ENCODE measurements around the gene MAGEB6. TPM values are rescaled to one million over a fixed set of nuclear protein-coding genes. Genes with fewer than 3 reads are reported as not detected.
"Not testable (repeated sequence)": the region's sequence is repeated elsewhere in the genome, so short reads cannot be mapped to it uniquely, and the experiment has no call there.

MAGEB6 gene, protein sequence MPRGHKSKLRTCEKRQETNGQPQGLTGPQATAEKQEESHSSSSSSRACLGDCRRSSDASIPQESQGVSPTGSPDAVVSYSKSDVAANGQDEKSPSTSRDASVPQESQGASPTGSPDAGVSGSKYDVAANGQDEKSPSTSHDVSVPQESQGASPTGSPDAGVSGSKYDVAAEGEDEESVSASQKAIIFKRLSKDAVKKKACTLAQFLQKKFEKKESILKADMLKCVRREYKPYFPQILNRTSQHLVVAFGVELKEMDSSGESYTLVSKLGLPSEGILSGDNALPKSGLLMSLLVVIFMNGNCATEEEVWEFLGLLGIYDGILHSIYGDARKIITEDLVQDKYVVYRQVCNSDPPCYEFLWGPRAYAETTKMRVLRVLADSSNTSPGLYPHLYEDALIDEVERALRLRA
- not detected for total RNA-seq

DNA sequence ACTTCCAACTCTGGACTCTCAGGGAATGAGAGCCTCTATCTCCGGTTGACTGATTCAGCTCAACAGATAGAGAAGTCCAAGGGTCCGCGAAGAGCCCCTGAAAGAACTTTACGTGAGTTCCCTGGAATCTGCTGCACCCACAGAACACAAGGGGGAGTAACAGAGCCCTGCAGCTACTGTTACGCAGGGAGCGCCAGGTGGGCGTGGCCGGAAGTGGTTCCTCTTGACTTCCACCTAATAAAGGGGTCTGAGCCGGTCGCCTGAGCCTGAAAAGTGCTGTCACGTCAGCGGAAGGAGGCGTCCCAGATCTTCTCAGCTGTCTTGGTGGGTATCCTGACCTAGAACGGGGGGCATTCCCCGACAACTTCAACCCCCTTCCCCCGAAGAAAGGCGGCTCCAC, at the start of gene MAGEB6:
TSS of gene MAGEB6 (plus strand) at position 237 of the 400 bp plus-strand sequence. CDS start 1,407 bp downstream, outside the sequence.
- Histone ChIP-seq H3K36me3 (no peaks in the 10 kb centered on the region), H3K27ac (replicated peaks in 1 of 4) (no peak within 1 kb of the TSS), H3K9me3 (no peaks in the 10 kb centered on the region), H3K27me3 (no peaks in the 10 kb centered on the region), H3K4me1 (no peaks in the 10 kb centered on the region), H3K4me3 (no peak within 1 kb of the TSS)
- intact Hi-C loops (cut with DNase I), result no loop called here
- TF ChIP-seq POLR2AphosphoS5 (IDR thresholded peaks at IDR 0.05) (no peak), EP300 (IDR thresholded peaks at IDR 0.05) (no peak), POLR2A (IDR thresholded peaks at IDR 0.05; ENCODE audit: low read depth) (no peak)
- TF ChIP-seq, protein P1, sequence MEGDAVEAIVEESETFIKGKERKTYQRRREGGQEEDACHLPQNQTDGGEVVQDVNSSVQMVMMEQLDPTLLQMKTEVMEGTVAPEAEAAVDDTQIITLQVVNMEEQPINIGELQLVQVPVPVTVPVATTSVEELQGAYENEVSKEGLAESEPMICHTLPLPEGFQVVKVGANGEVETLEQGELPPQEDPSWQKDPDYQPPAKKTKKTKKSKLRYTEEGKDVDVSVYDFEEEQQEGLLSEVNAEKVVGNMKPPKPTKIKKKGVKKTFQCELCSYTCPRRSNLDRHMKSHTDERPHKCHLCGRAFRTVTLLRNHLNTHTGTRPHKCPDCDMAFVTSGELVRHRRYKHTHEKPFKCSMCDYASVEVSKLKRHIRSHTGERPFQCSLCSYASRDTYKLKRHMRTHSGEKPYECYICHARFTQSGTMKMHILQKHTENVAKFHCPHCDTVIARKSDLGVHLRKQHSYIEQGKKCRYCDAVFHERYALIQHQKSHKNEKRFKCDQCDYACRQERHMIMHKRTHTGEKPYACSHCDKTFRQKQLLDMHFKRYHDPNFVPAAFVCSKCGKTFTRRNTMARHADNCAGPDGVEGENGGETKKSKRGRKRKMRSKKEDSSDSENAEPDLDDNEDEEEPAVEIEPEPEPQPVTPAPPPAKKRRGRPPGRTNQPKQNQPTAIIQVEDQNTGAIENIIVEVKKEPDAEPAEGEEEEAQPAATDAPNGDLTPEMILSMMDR (IDR thresholded peaks at IDR 0.05), result no peak
- WGBS, result 77% methylated on average over 12 of the region's 17 CpGs
- DNase-seq (ENCODE audit: extremely low spot score), result no peak

DNA sequence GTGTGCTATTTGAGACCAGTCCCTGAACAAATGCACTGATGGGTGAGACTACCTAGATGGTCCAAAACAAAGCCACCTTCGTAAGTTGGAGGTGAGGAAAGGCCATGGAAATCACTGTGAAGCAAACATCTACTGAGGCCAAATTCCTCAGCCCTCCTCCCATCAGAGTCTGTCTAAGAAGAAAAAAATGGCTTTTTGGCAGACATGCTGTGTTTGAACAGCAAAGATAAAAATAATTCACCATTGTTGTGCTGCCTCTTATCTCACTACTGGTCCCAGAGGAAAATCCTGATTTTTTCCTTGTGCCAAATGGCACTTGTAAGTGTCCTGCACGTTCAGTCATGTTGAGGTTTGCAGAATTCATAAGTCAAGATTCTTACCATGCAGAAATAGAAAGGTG, 46.2 kb upstream of the MAGEB6 start:
- intact Hi-C loops (cut with DNase I), result no loop called here
- Histone ChIP-seq H3K36me3 (no peaks in the 10 kb centered on the region), H3K27me3 (no peaks in the 10 kb centered on the region), H3K27ac (replicated peaks in 1 of 4) (no peak overlapping the region), H3K4me3 (no peak overlapping the region), H3K9me3 (no peaks in the 10 kb centered on the region), H3K4me1 (no peaks in the 10 kb centered on the region)
- whole genome bisulfite sequencing, result 22% methylated on average over 2 of the region's 2 CpGs
- no peak for TF ChIP-seq EP300 (IDR thresholded peaks at IDR 0.05)
- TF ChIP-seq, protein P1 (IDR thresholded peaks at IDR 0.05), result no peak
- TF ChIP-seq POLR2AphosphoS5 (IDR thresholded peaks at IDR 0.05), result no peak
- TF ChIP-seq POLR2A (IDR thresholded peaks at IDR 0.05; ENCODE audit: low read depth), result no peak
- no peak for DNase-seq (ENCODE audit: extremely low spot score)

DNA sequence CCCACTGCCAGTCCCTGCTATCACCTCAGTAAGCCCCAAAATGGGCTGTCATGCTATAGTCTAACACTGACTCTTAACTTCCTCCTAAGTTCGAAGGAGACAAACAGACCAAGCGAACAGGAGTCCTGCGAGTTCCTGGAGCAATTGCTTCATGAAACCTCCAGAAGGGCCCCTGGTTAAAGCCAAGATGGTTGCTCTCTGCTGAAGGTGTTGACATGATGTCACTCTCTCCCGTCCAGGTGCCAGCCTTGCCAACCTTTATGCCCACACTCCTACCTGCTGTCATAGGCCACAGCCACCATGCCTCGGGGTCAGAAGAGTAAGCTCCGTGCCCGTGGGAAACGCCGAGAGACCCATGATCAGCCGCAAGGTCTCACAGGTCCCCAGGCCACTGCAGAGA, 31.9 kb upstream of the MAGEB6 start, which contains the start of gene MAGEB6B:
TSS of gene MAGEB6B (plus strand) at position 301 of the 400 bp plus-strand sequence. CDS start at position 301, 0 bp downstream.
- no peak for DNase-seq (ENCODE audit: extremely low spot score)
- intact Hi-C loops (cut with DNase I), result no loop called here
- WGBS, result 92% methylated on average over 10 of the region's 10 CpGs
- no peak within 1 kb of the TSS for H3K4me3 ChIP-seq
- TF ChIP-seq EP300 (IDR thresholded peaks at IDR 0.05) (no peak), POLR2A (IDR thresholded peaks at IDR 0.05; ENCODE audit: low read depth) (no peak), POLR2AphosphoS5 (IDR thresholded peaks at IDR 0.05) (no peak)
- TF ChIP-seq, protein P1 (IDR thresholded peaks at IDR 0.05), result no peak
- no peaks in the 10 kb centered on the region for H3K36me3 ChIP-seq
- H3K27me3 ChIP-seq, result no peaks in the 10 kb centered on the region
- H3K9me3 ChIP-seq, result no peaks in the 10 kb centered on the region
- H3K4me1 ChIP-seq, result no peaks in the 10 kb centered on the region
- H3K27ac ChIP-seq (replicated peaks in 1 of 4), result no peak within 1 kb of the TSS

DNA sequence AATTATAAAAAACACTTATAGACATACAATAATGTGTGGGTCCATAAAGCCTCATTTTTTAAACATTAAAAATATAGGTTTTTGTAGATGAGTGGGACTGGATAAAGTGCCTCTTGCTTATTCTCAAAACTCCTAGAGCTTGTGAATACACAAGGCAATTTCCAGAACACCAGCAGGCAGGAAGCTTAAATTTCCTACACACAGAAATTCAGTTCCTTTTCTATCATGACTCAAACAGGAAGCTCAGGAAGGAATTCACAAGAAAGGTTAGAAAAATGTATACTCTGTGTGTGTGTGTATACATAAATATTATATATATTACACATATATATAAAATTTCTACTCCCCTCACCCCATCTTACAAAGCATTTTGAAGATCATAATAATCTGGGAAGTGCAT, 11.3 kb downstream of the MAGEB6 start:
- no peaks in the 10 kb centered on the region for H3K36me3 ChIP-seq
- no peaks in the 10 kb centered on the region for H3K4me1 ChIP-seq
- H3K4me3 ChIP-seq, result no peak overlapping the region
- no peak for DNase-seq (ENCODE audit: extremely low spot score)
- intact Hi-C loops (cut with DNase I), result no loop called here
- no peak overlapping the region for H3K27ac ChIP-seq (replicated peaks in 1 of 4)
- no peaks in the 10 kb centered on the region for H3K27me3 ChIP-seq
- no peak for TF ChIP-seq EP300 (IDR thresholded peaks at IDR 0.05)
- no peaks in the 10 kb centered on the region for H3K9me3 ChIP-seq

DNA sequence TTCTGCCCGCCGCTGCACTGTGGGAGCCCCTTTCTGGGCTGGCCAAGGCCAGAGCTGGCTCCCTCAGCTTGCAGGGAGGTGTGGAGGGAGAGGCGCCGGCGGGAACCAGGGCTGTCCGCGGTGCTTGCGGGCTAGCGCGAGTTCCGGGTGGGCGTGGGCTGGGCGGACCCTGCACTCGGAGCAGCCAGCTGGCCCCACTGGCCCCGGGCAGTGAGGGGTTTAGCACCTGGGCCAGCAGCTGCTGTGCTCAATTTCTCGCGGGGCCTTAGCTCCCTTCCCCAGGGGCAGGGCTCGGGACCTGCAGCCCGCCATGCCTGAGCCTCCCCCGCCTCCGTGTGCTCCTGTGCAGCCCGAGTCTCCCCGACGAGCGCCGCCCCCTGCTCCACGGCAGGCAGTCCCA, 12.5 kb downstream of the MAGEB6 start:
- H3K9me3 ChIP-seq, H3K4me1 ChIP-seq: not testable (repeated sequence)
- WGBS, result 93% methylated on average over 15 of the region's 27 CpGs

DNA sequence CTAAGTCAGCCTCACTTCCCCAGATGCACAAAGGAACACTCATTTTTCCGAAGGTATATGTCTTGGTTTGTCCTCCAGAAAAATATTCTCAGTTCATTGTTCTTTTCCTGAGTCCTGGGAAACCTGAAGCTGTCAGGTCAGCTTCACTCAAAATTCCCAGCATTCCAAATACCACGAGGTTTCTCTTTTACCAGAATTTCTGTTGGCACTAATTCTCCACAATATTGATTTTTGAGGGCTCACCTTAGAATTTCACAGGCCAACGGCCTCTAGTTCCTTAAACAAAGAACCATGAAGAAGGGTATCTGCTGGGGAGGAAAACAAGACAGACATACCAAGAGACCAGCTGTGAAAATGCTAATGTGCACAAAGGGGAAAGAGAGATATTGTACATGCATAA, 15.8 kb downstream of the MAGEB6 start:
- no peaks in the 10 kb centered on the region for H3K4me1 ChIP-seq
- H3K4me3 ChIP-seq, result no peak overlapping the region
- H3K27ac ChIP-seq (replicated peaks in 1 of 4), result no peak overlapping the region
- TF ChIP-seq EP300 (IDR thresholded peaks at IDR 0.05) (no peak), POLR2AphosphoS5 (IDR thresholded peaks at IDR 0.05) (no peak), POLR2A (IDR thresholded peaks at IDR 0.05; ENCODE audit: low read depth) (no peak)
- TF ChIP-seq, protein P1 (IDR thresholded peaks at IDR 0.05), result no peak
- H3K36me3 ChIP-seq, result no peaks in the 10 kb centered on the region
- no peaks in the 10 kb centered on the region for H3K27me3 ChIP-seq
- no peak for DNase-seq (ENCODE audit: extremely low spot score)
- H3K9me3 ChIP-seq, result no peaks in the 10 kb centered on the region
- WGBS, result 47% methylated on average over 3 of the region's 3 CpGs
- intact Hi-C loops (cut with DNase I), result no loop called here

More for the DNA sequence above, 12.5 kb downstream of the MAGEB6 start:
- H3K27ac ChIP-seq (replicated peaks in 1 of 4); H3K36me3 ChIP-seq; intact Hi-C loops (cut with DNase I); H3K4me3 ChIP-seq; H3K27me3 ChIP-seq; DNase-seq (ENCODE audit: extremely low spot score): not testable (repeated sequence)

Data from esophagus muscularis mucosa (tissue), 4 donors.